Effector memory CD8-positive, alpha-beta T cell (primary cell): Measurements from ENCODE around the gene HBP1.

Experiments
- ATAC-seq: fragments of 150-1000 bp; cut with Tn5 transposase; replicated peaks from 2 replicates; pipeline ENCODE4 v1.10.0; 2021; ENCODE audit warnings: mild to moderate bottlenecking, moderate library complexity
- DNase-seq, 3 experiments: peaks; one replicate each; pipeline ENCODE4 v3.0.0; 2021
- H3K27ac Mint-ChIP-seq, 2 donors: one replicate each; pipeline ENCODE4 v1.8.0; 2022; ENCODE audit warnings: mild to moderate bottlenecking in 2 of 2, mixed read lengths in 2 of 2, moderate library complexity in 2 of 2
- H3K27me3 Mint-ChIP-seq, 2 donors: one replicate each; pipeline ENCODE4 v1.8.0; 2022; ENCODE audit warnings: mixed read lengths in 2 of 2
- H3K36me3 Mint-ChIP-seq: one replicate; pipeline ENCODE4 v1.8.0; 2022; ENCODE audit warnings: mild to moderate bottlenecking, moderate library complexity, mixed read lengths; ENCODE audit not compliant: insufficient read depth
- H3K4me1 Mint-ChIP-seq, 2 donors: one replicate each; pipeline ENCODE4 v1.8.0; 2022; ENCODE audit warnings: low read depth in 2 of 2, mixed read lengths in 2 of 2
- H3K4me3 Mint-ChIP-seq, 2 donors: one replicate each; pipeline ENCODE4 v1.8.0; 2022; ENCODE audit warnings: mild to moderate bottlenecking in 2 of 2, mixed read lengths in 2 of 2, moderate library complexity in 2 of 2
- H3K9me3 Mint-ChIP-seq, 2 donors: one replicate each; pipeline ENCODE4 v1.8.0; 2022; ENCODE audit warnings: mixed read lengths in 2 of 2

HBP1 gene

GRCh38 chr7:107180378-107180777 lies 11.6 kb downstream of the HBP1 start:
- H3K27me3 Mint-ChIP-seq = no peaks in the 10 kb centered on the region
- H3K4me1 Mint-ChIP-seq = peaks cover 27 to 38% of the 10 kb centered on the region in 2 donors
- H3K9me3 Mint-ChIP-seq = no peaks in the 10 kb centered on the region
- H3K4me3 Mint-ChIP-seq = peak overlapping the region in 1 of 2 donors; percentile 53
- H3K27ac Mint-ChIP-seq = peak overlapping the region; percentile 4 to 54
- ATAC-seq (peak; percentile 65), DNase-seq (no peak)
- H3K36me3 Mint-ChIP-seq = peaks cover 79% of the 10 kb centered on the region

GRCh38 chr7:107181172-107181571 lies 12.4 kb downstream of the HBP1 start:
- peaks cover 79% of the 10 kb centered on the region for H3K36me3 Mint-ChIP-seq
- no peaks in the 10 kb centered on the region for H3K27me3 Mint-ChIP-seq
- H3K4me3 Mint-ChIP-seq = no peak overlapping the region
- H3K4me1 Mint-ChIP-seq = peaks cover 26 to 39% of the 10 kb centered on the region in 2 donors
- DNase-seq (no peak), ATAC-seq (no peak)
- H3K27ac Mint-ChIP-seq = peak overlapping the region in 1 of 2 donors; percentile 4
- H3K9me3 Mint-ChIP-seq = no peaks in the 10 kb centered on the region

- no peaks in the 10 kb centered on the region for H3K27me3 Mint-ChIP-seq
- H3K27ac Mint-ChIP-seq = peak overlapping the region in 1 of 2 donors; percentile 53
- peaks cover 11 to 42% of the 10 kb centered on the region in 2 donors for H3K4me1 Mint-ChIP-seq
- DNase-seq (no peak), ATAC-seq (no peak)
- no peaks in the 10 kb centered on the region for H3K9me3 Mint-ChIP-seq
- no peak overlapping the region for H3K4me3 Mint-ChIP-seq
- H3K36me3 Mint-ChIP-seq = peaks cover 99% of the 10 kb centered on the region
Observed at GRCh38 chr7:107185716-107186115, 16.9 kb downstream of the HBP1 start.

GRCh38 chr7:107186240-107186639 lies 17.4 kb downstream of the HBP1 start:
- Mint-ChIP-seq H3K4me3 (no peak overlapping the region), H3K4me1 (peaks cover 6 to 37% of the 10 kb centered on the region in 2 donors), H3K27me3 (no peaks in the 10 kb centered on the region), H3K9me3 (no peaks in the 10 kb centered on the region), H3K27ac (peak overlapping the region in 1 of 2 donors; percentile 53), H3K36me3 (peaks cover 99% of the 10 kb centered on the region)
- DNase-seq (no peak), ATAC-seq (no peak)

- no peaks in the 10 kb centered on the region for H3K9me3 Mint-ChIP-seq
Observed at GRCh38 chr7:107187774-107188173, 19.0 kb downstream of the HBP1 start.

GRCh38 chr7:107190090-107190489 lies 21.3 kb downstream of the HBP1 start:
- Mint-ChIP-seq H3K27ac (no peak overlapping the region), H3K27me3 (no peaks in the 10 kb centered on the region), H3K9me3 (no peaks in the 10 kb centered on the region), H3K4me1 (peaks cover 2 to 40% of the 10 kb centered on the region in 2 donors), H3K4me3 (no peak overlapping the region), H3K36me3 (peaks cover 86% of the 10 kb centered on the region)
- no peak for ATAC-seq
- DNase-seq = no peak

More at GRCh38 chr7:107187774-107188173, 19.0 kb downstream of the HBP1 start:
- Mint-ChIP-seq H3K27me3 (no peaks in the 10 kb centered on the region), H3K36me3 (peaks cover 96% of the 10 kb centered on the region), H3K4me1 (peaks cover 6 to 41% of the 10 kb centered on the region in 2 donors), H3K4me3 (no peak overlapping the region), H3K27ac (no peak overlapping the region)
- DNase-seq (no peak), ATAC-seq (no peak)

- no peak for ATAC-seq
- peak overlapping the region; percentile 49 to 77 for H3K27ac Mint-ChIP-seq
Observed at GRCh38 chr7:107194052-107194451, 25.2 kb downstream of the HBP1 start.

GRCh38 chr7:107196834-107197610 lies 28.2 kb downstream of the HBP1 start:
- DNase-seq = no peak
- Mint-ChIP-seq H3K9me3 (no peaks in the 10 kb centered on the region), H3K27me3 (no peaks in the 10 kb centered on the region), H3K27ac (peak overlapping the region; percentile 2 to 62), H3K4me3 (no peak overlapping the region), H3K36me3 (peaks cover 85% of the 10 kb centered on the region), H3K4me1 (peaks cover 0 to 14% of the 10 kb centered on the region in 2 donors)
- no peak for ATAC-seq

More at GRCh38 chr7:107194052-107194451, 25.2 kb downstream of the HBP1 start:
- Mint-ChIP-seq H3K4me3 (no peak overlapping the region), H3K9me3 (no peaks in the 10 kb centered on the region), H3K36me3 (peaks cover 85% of the 10 kb centered on the region), H3K27me3 (no peaks in the 10 kb centered on the region), H3K4me1 (peaks cover 0 to 16% of the 10 kb centered on the region in 2 donors)
- DNase-seq = no peak

GRCh38 chr7:107201795-107202450 lies 33.1 kb downstream of the HBP1 start:
- no peaks in the 10 kb centered on the region for H3K27me3 Mint-ChIP-seq
- no peak overlapping the region for H3K4me3 Mint-ChIP-seq
- peaks cover 94% of the 10 kb centered on the region for H3K36me3 Mint-ChIP-seq
- H3K9me3 Mint-ChIP-seq = no peaks in the 10 kb centered on the region
- peak; percentile 52 for ATAC-seq
- no peak overlapping the region for H3K27ac Mint-ChIP-seq
- H3K4me1 Mint-ChIP-seq = peaks cover 0 to 3% of the 10 kb centered on the region in 2 donors
- DNase-seq = no peak

- Mint-ChIP-seq H3K9me3 (no peaks in the 10 kb centered on the region), H3K27me3 (no peaks in the 10 kb centered on the region), H3K4me3 (no peak overlapping the region), H3K4me1 (peaks cover 0 to 3% of the 10 kb centered on the region in 2 donors), H3K36me3 (peaks cover 79% of the 10 kb centered on the region), H3K27ac (peak overlapping the region in 1 of 2 donors; percentile 23)
- no peak for ATAC-seq
- DNase-seq = no peak
Observed at GRCh38 chr7:107203607-107204006, 34.8 kb downstream of the HBP1 start.

GRCh38 chr7:107206136-107206535 lies 37.3 kb downstream of the HBP1 start:
- Mint-ChIP-seq H3K36me3 (peaks cover 59% of the 10 kb centered on the region), H3K4me3 (no peak overlapping the region), H3K4me1 (peaks cover 0 to 3% of the 10 kb centered on the region in 2 donors), H3K9me3 (no peaks in the 10 kb centered on the region), H3K27ac (no peak overlapping the region), H3K27me3 (no peaks in the 10 kb centered on the region)
- DNase-seq (no peak), ATAC-seq (no peak)

- Mint-ChIP-seq H3K4me1 (peaks cover 0 to 3% of the 10 kb centered on the region in 2 donors), H3K27ac (no peak overlapping the region), H3K9me3 (no peaks in the 10 kb centered on the region), H3K27me3 (no peaks in the 10 kb centered on the region), H3K36me3 (peaks cover 56% of the 10 kb centered on the region), H3K4me3 (no peak overlapping the region)
- DNase-seq (no peak), ATAC-seq (no peak)
Observed at GRCh38 chr7:107206706-107207105, 37.9 kb downstream of the HBP1 start.

GRCh38 chr7:107207459-107207858 lies 38.7 kb downstream of the HBP1 start:
- Mint-ChIP-seq H3K9me3 (no peaks in the 10 kb centered on the region), H3K27me3 (no peaks in the 10 kb centered on the region), H3K4me3 (no peak overlapping the region), H3K4me1 (peaks cover 0 to 3% of the 10 kb centered on the region in 2 donors), H3K36me3 (peaks cover 49% of the 10 kb centered on the region), H3K27ac (peak overlapping the region in 1 of 2 donors; percentile 53)
- DNase-seq (no peak), ATAC-seq (no peak)
